Nucleus accumbens (tissue), 56 donors: ENCODE data around the gene WDR6.

Source experiments
- DNase-seq, 56 donors: peaks; one replicate each; lab custom pipeline; 2025; lab: John Stamatoyannopoulos, UW

WDR6 gene

GRCh38 chr3:49025793-49026520 lies 18.8 kb downstream of the WDR6 start:
- no peak for DNase-seq

GRCh38 chr3:49026536-49026935 lies 19.3 kb downstream of the WDR6 start:
- no peak for DNase-seq

GRCh38 chr3:49027634-49028033 lies 20.4 kb downstream of the WDR6 start:
- no peak for DNase-seq

- DNase-seq, result no peak
These were observed 21.1 kb downstream of the WDR6 start for GRCh38 chr3:49028298-49028672.

GRCh38 chr3:49028673-49029562 lies 21.7 kb downstream of the WDR6 start, which contains the start of gene IMPDH2:
Gene IMPDH2, minus strand, starts transcription at chr3:49029398. Its CDS starts 48 bp downstream, at chr3:49029350.
- peak in 55 of 56 donors; percentile 69 to 97 (median 91) for DNase-seq

GRCh38 chr3:49029563-49029884 lies 22.3 kb downstream of the WDR6 start:
- no peak for DNase-seq

GRCh38 chr3:49030321-49030720 lies 23.1 kb downstream of the WDR6 start:
- no peak for DNase-seq

- DNase-seq, result no peak
These were observed 25.6 kb downstream of the WDR6 start for GRCh38 chr3:49032646-49033304.

- no peak for DNase-seq
These were observed 27.5 kb downstream of the WDR6 start for GRCh38 chr3:49034650-49035049.

GRCh38 chr3:49035281-49035680 lies 28.1 kb downstream of the WDR6 start:
- no peak for DNase-seq

- DNase-seq, result no peak
These were observed 46.4 kb downstream of the WDR6 start for GRCh38 chr3:49053543-49053942.

GRCh38 chr3:49054344-49054862 lies 47.2 kb downstream of the WDR6 start:
- no peak for DNase-seq

- DNase-seq, result no peak
These were observed 50.1 kb downstream of the WDR6 start for GRCh38 chr3:49057268-49057667.

GRCh38 chr3:49058011-49058410 lies 50.8 kb downstream of the WDR6 start:
- no peak for DNase-seq
